ENCODE results near the gene EID3.
A peak's percentile ranks its signal among the peaks of the same experiment; 100 is the strongest.
"Not testable (repeated sequence)": the region's sequence is repeated elsewhere in the genome, so short reads cannot be mapped to it uniquely, and the experiment has no call there.

The EID3 gene

DNA sequence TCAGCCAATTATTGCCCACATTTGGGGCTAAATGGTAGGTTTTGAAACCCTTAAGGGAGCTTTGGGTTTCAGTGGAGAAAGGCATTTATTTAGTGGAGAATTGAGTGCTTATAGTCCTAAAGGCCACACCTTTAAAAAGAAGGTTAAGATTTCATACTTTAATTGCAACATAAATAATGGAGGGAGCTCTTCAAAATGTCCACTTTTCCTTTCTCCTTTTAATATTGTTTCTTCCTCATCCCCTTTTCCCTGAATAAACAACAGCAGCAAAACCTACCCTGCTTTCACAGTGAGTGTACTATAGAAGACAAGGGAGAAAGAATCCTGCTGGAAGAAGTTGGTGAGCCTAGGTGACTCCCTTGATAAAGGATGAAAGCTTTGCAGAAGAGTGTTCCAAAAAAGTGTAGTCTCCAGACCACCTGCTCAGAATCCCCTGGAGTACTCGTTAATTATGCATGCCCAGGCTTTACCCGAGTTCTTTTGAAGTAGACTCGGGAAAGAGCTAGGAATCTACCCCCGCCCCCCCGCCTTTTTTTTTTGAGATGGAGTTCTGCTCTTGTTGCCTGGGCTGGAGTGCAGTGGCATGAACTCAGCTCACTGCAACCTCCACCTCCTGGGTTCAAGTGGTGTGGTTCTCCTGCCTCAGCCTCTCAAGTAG, 11.5 kb upstream of the EID3 start:
- Histone ChIP-seq H3K9me3 (ENCODE audit: control insufficient read depth, low read depth, low read length) (no peaks in the 10 kb centered on the region), H3K4me3 (ENCODE audit: low read length) (no peak overlapping the region), H3K27me3 (ENCODE audit: control insufficient read depth, insufficient read depth, low read length) (no peaks in the 10 kb centered on the region), H3K36me3 (ENCODE audit: control insufficient read depth, low read depth, low read length) (peaks cover 32% of the 10 kb centered on the region), H3K4me1 (ENCODE audit: control insufficient read depth, low read depth, low read length) (peaks cover 17% of the 10 kb centered on the region), H3K9ac (ENCODE audit: low read length) (no peak overlapping the region), H3K27ac (ENCODE audit: low read length) (no peak overlapping the region)

DNA sequence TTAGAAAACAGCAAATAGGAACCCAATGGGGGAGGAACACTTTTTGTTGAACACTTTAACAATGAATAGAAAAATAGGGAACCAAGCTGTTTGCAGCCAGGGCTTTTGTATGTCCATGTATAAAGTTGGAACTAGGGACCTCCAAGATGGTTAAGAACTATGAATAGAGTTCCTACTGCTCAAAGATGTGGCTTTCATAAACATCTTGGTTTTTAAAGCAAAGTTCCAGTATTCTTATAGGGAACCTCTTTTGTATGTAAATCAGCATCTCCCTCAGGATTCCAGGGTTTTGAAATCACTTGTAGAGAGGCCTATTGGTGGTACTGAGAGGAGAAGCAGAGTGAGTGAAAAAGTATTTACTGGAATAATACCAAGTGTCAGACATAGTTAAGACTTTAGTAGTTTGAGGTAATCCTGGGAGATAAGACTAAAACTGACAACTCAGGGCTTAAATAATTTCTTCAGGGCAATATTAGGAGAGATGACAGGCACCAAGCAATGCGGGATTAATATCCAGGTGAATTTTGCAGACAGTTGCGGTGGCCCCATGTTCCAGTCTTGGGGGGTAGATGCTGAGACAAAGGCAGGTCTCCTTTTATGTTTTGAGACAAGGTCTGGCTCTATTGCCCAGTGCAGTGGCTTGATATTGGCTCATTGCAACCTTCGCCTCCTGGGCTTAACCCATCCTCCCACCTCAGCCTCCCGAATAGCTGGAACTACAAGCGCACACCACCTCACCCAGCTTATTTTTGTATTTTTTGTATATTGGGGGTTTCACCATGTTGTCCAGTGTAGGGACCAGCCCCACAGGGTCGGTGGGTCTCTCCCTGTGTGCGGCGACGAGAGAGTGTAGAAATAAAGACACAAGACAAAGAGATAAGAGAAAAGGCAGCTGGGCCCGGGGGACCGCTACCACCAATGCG, 10.4 kb upstream of the EID3 start:
- Histone ChIP-seq H3K27ac (ENCODE audit: low read length) (no peak overlapping the region), H3K27me3 (ENCODE audit: control insufficient read depth, insufficient read depth, low read length) (no peaks in the 10 kb centered on the region), H3K9me3 (ENCODE audit: control insufficient read depth, low read depth, low read length) (no peaks in the 10 kb centered on the region), H3K4me3 (ENCODE audit: low read length) (no peak overlapping the region), H3K4me1 (ENCODE audit: control insufficient read depth, low read depth, low read length) (peaks cover 17% of the 10 kb centered on the region), H3K36me3 (ENCODE audit: control insufficient read depth, low read depth, low read length) (peaks cover 39% of the 10 kb centered on the region), H3K9ac (ENCODE audit: low read length) (no peak overlapping the region)

DNA sequence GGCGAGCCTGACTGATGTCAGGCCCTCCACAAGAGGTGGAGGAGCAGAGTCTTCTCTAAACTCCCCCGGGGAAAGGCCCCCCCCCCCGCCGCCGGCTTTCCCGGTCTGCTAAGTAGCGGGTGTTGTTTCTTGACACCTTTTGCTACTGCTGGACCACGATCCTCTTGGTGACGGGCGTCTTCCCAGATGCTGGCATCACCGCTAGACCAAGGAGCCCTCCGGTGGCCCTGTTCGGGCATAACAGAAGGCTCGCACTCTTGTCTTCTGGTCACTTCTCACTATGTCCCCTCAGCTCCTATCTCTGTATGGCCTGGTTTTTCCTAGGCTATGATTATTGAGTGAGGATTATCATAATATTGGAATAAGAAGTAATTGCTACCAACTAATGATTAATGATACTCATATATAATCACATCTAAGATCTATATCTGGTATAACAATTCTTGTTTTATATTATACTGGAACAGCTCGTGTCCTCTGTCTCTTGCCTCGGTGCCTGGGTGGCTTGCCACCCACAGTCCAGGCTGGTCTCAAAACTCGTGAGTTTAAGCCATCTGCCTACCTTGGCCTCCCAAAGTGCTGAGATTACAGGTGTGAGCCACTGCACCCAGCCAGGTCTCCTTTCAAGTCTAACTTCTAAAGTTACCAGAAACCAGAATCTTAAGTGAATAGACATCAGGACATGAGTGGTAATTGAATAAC, 9.2 kb upstream of the EID3 start:
- not testable (repeated sequence) for H3K9ac ChIP-seq (ENCODE audit: low read length); H3K9me3 ChIP-seq (ENCODE audit: control insufficient read depth, low read depth, low read length); H3K27ac ChIP-seq (ENCODE audit: low read length); H3K27me3 ChIP-seq (ENCODE audit: control insufficient read depth, insufficient read depth, low read length); H3K4me3 ChIP-seq (ENCODE audit: low read length)
- peaks cover 45% of the 10 kb centered on the region for H3K36me3 ChIP-seq (ENCODE audit: control insufficient read depth, low read depth, low read length)
- H3K4me1 ChIP-seq (ENCODE audit: control insufficient read depth, low read depth, low read length) = peaks cover 14% of the 10 kb centered on the region

DNA sequence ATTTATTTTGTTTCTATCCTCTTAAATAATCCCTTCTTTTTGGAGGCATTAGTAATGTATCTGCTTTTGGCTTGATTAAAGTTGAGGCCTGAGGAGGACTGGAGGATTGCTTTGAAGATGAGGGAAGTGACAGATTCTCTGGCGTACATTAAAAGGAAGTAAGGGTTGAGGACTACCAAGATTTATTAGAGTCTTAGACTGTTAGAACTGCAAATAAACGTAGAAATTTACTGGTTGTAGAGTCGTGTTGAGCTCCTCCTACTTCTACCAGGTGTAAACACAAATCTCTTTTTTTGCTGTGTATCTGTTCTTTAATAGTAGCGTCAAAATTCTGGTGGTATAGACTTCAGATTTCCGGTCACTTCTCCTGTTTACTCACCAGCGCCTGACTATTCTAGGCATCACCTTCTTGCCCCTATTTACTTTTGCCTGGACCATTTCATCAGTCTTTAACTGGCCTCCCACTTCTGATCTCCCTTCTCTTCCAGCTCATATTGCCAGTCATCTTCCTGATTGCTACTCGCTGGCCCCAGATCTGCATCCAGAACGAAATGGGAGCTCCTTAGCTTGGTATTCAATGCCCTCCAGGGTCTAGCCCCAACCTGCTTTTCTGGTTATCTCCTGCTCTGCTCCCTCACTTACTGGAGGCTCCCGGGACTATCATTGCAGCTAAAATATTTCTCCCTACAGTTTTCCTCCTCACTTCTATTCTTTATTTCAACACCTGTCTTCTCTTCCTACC, 8.4 kb upstream of the EID3 start:
- Histone ChIP-seq H3K27ac (ENCODE audit: low read length) (no peak overlapping the region), H3K9me3 (ENCODE audit: control insufficient read depth, low read depth, low read length) (no peaks in the 10 kb centered on the region), H3K27me3 (ENCODE audit: control insufficient read depth, insufficient read depth, low read length) (no peaks in the 10 kb centered on the region), H3K36me3 (ENCODE audit: control insufficient read depth, low read depth, low read length) (peaks cover 49% of the 10 kb centered on the region), H3K4me3 (ENCODE audit: low read length) (no peak overlapping the region), H3K9ac (ENCODE audit: low read length) (no peak overlapping the region), H3K4me1 (ENCODE audit: control insufficient read depth, low read depth, low read length) (peaks cover 12% of the 10 kb centered on the region)

DNA sequence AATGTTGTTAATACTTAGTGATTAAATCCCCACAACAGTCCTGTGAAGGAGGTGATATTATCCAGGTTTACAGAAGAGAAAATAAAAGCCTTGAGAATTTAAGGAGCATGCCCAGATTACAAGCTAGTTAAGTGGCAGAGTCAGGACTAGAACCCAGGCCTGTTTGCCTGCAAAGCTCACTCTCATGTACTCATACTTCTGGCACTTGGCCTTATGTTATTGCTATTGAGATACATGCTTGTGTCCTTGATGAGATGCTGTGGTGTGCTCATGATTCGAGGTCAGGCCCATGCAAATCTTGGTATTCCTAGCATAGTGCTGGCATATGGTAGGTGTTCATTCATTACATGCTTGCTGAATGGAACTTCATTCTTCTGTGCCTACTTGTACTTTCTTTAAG, 7.6 kb upstream of the EID3 start:
- Histone ChIP-seq H3K4me1 (ENCODE audit: control insufficient read depth, low read depth, low read length) (peaks cover 12% of the 10 kb centered on the region), H3K27me3 (ENCODE audit: control insufficient read depth, insufficient read depth, low read length) (no peaks in the 10 kb centered on the region), H3K9me3 (ENCODE audit: control insufficient read depth, low read depth, low read length) (no peaks in the 10 kb centered on the region), H3K27ac (ENCODE audit: low read length) (no peak overlapping the region), H3K9ac (ENCODE audit: low read length) (no peak overlapping the region), H3K4me3 (ENCODE audit: low read length) (no peak overlapping the region), H3K36me3 (ENCODE audit: control insufficient read depth, low read depth, low read length) (peaks cover 51% of the 10 kb centered on the region)

DNA sequence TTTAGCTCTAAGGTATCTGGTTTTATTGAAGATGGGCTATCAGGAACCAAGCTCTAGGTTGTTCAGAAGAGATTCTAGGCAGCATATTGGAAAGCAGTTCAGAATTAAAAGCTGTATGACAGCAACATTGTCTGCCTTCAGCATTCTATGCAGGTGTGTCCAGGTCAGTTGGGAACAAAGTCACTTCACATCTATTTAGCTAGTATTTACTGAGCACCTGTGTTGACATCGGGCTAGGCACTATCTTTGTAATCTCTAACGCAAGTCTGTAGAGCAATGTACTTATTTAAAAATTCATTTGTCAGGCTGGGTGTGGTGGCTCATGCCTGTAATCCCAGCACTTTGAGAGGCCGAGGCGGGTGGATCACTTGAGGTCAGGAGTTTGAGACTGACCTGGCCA, 6.8 kb upstream of the EID3 start:
- Histone ChIP-seq H3K9me3 (ENCODE audit: control insufficient read depth, low read depth, low read length) (no peaks in the 10 kb centered on the region), H3K27ac (ENCODE audit: low read length) (no peak overlapping the region), H3K4me1 (ENCODE audit: control insufficient read depth, low read depth, low read length) (peaks cover 13% of the 10 kb centered on the region), H3K9ac (ENCODE audit: low read length) (no peak overlapping the region), H3K4me3 (ENCODE audit: low read length) (no peak overlapping the region), H3K36me3 (ENCODE audit: control insufficient read depth, low read depth, low read length) (peaks cover 49% of the 10 kb centered on the region), H3K27me3 (ENCODE audit: control insufficient read depth, insufficient read depth, low read length) (no peaks in the 10 kb centered on the region)

DNA sequence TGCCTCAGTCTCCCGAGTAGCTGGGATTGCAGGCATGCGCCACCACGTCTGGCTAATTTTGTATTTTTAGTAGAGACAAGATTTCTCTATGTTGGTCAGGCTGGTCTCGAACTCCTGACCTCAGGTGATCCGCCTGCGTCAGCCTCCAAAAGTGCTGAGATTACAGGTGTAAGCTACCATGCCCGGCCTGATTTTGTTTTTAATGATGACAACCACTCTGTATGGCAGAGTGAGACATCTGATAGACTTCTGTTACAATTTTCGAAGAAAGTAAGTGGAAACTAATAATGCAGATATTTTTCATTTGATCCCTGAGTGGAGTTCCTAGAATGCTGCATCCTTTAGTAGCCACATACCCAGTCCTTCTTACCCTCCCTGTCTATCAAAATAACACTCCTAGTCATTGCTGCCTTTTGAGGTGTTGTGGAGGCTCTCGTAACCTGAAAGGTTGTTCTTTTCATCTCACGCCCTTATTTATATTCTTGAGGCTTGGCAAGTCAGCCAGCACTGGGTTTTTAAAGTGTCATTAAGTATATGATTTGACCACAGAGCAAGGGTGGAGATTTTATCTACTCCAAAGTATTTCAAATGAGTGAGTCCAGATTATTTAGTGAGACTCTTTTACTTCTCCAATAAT, 5.9 kb upstream of the EID3 start:
- peaks cover 45% of the 10 kb centered on the region for H3K36me3 ChIP-seq (ENCODE audit: control insufficient read depth, low read depth, low read length)
- no peak overlapping the region for H3K4me3 ChIP-seq (ENCODE audit: low read length)
- H3K9ac ChIP-seq (ENCODE audit: low read length) = no peak overlapping the region
- no peak overlapping the region for H3K27ac ChIP-seq (ENCODE audit: low read length)
- no peaks in the 10 kb centered on the region for H3K9me3 ChIP-seq (ENCODE audit: control insufficient read depth, low read depth, low read length)
- no peaks in the 10 kb centered on the region for H3K27me3 ChIP-seq (ENCODE audit: control insufficient read depth, insufficient read depth, low read length)
- H3K4me1 ChIP-seq (ENCODE audit: control insufficient read depth, low read depth, low read length) = peaks cover 11% of the 10 kb centered on the region

DNA sequence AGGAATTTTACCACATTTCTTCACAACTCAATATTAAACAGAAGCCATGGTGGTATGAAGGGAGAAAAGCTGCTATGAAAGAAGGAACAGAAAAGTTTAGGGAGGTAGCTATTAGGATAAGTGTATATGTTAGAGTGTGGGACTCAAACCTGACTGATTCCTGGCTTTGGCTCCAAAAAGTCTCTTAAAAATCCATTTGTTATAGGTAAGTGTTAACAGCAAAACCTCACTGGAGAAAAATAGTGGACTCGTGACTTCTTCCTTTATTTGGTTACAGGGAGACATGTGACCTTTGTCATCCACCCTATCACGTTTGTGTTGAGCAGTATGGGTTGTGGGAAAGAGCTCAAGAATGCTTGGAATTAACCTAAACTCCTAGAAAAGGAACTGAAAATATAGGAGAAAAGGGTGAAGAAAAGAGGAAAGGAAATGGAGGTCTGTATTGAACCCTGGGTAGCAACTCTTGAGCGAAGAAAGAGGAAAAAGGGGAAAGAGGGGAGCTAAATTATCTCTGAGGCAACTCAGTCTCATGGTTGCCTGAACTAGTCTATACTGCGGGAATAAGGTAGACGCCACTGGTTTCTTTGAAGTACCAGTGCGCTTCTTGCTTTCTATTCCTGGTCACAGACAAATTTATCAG, 3.6 kb upstream of the EID3 start:
- H3K9me3 ChIP-seq (ENCODE audit: control insufficient read depth, low read depth, low read length) = no peaks in the 10 kb centered on the region
- peaks cover 13% of the 10 kb centered on the region for H3K4me1 ChIP-seq (ENCODE audit: control insufficient read depth, low read depth, low read length)
- H3K36me3 ChIP-seq (ENCODE audit: control insufficient read depth, low read depth, low read length) = peaks cover 41% of the 10 kb centered on the region
- H3K9ac ChIP-seq (ENCODE audit: low read length) = no peak overlapping the region
- H3K4me3 ChIP-seq (ENCODE audit: low read length) = no peak overlapping the region
- H3K27ac ChIP-seq (ENCODE audit: low read length) = no peak overlapping the region
- no peaks in the 10 kb centered on the region for H3K27me3 ChIP-seq (ENCODE audit: control insufficient read depth, insufficient read depth, low read length)

DNA sequence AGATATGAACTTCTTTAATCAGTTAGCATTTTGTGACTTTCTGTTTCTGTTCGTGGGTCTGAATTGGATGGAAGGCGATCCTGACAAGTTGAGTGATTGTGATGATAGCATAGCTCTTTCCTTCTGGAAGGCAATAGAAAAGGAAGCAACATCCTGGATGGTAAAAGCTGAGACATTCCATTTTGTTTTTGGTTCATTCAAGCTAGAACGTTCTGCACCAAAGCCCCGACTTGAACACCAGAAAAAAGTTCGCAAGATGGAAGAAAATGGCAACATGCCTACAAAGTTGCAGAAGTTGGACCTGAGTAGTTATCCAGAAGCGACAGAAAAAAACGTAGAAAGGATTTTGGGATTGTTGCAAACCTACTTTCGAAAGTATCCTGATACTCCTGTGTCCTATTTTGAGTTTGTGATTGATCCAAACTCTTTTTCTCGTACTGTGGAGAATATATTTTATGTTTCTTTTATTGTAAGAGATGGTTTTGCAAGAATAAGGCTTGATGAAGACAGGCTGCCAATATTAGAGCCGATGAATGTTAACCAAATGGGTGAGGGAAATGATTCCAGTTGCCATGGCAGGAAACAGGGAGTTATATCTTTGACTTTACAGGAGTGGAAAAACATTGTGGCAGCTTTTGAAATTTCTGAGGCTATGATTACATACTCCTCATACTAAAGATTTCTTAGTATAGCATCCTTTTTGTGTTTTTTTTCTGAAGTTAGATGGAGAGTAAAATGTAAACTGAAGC, 896 bp downstream of the EID3 start:
- peak overlapping the region; percentile 38 for H3K4me3 ChIP-seq (ENCODE audit: low read length)

DNA sequence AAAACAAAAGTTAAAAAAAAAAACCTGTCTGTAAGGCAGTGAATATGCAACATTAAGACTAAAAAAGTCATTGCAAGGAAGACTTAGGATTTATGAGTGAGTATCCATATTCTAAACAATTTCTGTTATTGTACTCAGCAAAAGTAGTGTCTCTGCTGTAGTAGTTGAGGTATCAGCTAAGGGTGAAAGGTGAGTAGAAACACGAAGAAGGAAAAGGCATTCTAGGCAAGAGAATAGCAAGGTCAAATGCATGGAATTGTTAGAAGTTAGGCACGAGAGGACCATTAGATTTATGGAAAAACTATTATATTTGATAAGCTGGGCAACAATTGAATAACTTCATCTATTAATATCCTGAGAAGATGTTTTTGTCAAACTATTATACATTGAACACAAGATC, 1.8 kb downstream of the EID3 start:
- peaks cover 11% of the 10 kb centered on the region for H3K36me3 ChIP-seq (ENCODE audit: control insufficient read depth, low read depth, low read length)

More for the DNA sequence above, 896 bp downstream of the EID3 start:
- no peaks in the 10 kb centered on the region for H3K27me3 ChIP-seq (ENCODE audit: control insufficient read depth, insufficient read depth, low read length)
- H3K27ac ChIP-seq (ENCODE audit: low read length) = no peak overlapping the region
- H3K9me3 ChIP-seq (ENCODE audit: control insufficient read depth, low read depth, low read length) = no peaks in the 10 kb centered on the region
- H3K4me1 ChIP-seq (ENCODE audit: control insufficient read depth, low read depth, low read length) = peaks cover 13% of the 10 kb centered on the region
- no peak overlapping the region for H3K9ac ChIP-seq (ENCODE audit: low read length)
- peaks cover 17% of the 10 kb centered on the region for H3K36me3 ChIP-seq (ENCODE audit: control insufficient read depth, low read depth, low read length)

More for the DNA sequence above, 1.8 kb downstream of the EID3 start:
- Histone ChIP-seq H3K9ac (ENCODE audit: low read length) (no peak overlapping the region), H3K4me1 (ENCODE audit: control insufficient read depth, low read depth, low read length) (peaks cover 13% of the 10 kb centered on the region), H3K27me3 (ENCODE audit: control insufficient read depth, insufficient read depth, low read length) (no peaks in the 10 kb centered on the region), H3K4me3 (ENCODE audit: low read length) (no peak overlapping the region), H3K27ac (ENCODE audit: low read length) (no peak overlapping the region), H3K9me3 (ENCODE audit: control insufficient read depth, low read depth, low read length) (no peaks in the 10 kb centered on the region)
